H9 (cell line): ENCODE data around the gene FAM209A. TPM values are rescaled to one million over a fixed set of nuclear protein-coding genes. Genes with fewer than 3 reads are reported as not detected.

Source experiments
- DNase-seq: peaks from one replicate; pipeline ENCODE4 v3.0.0-alpha.2; 2017
- H2AFZ ChIP-seq: one replicate; pipeline ENCODE4 v1.6.1; 2013; ENCODE audit warnings: mild to moderate bottlenecking, low read length, control low read depth, moderate library complexity
- H2AK5ac ChIP-seq: 2 replicates; pipeline ENCODE4 v1.6.1; 2013; ENCODE audit warnings: low read length, control low read depth, mixed read lengths; ENCODE audit not compliant: insufficient read length
- H2BK120ac ChIP-seq: one replicate; pipeline ENCODE4 v1.6.1; 2013; ENCODE audit warnings: low read depth, mild to moderate bottlenecking, low read length, control low read depth, inconsistent platforms; ENCODE audit not compliant: poor library complexity, severe bottlenecking
- H2BK12ac ChIP-seq: 2 replicates; pipeline ENCODE4 v1.6.1; 2013; ENCODE audit warnings: low read length, control low read depth, mixed read lengths, low read depth; ENCODE audit not compliant: insufficient read length
- H2BK15ac ChIP-seq: 2 replicates; pipeline ENCODE4 v1.6.1; 2013; ENCODE audit warnings: low read depth, low read length, control low read depth
- H2BK20ac ChIP-seq: one replicate; pipeline ENCODE4 v1.6.1; 2013; ENCODE audit warnings: low read depth, mild to moderate bottlenecking, low read length, control low read depth, inconsistent platforms; ENCODE audit not compliant: poor library complexity, severe bottlenecking
- H2BK5ac ChIP-seq: 2 replicates; pipeline ENCODE4 v1.6.1; 2013; ENCODE audit warnings: low read length, control low read depth, mixed read lengths; ENCODE audit not compliant: insufficient read length
- H3K14ac ChIP-seq: 2 replicates; pipeline ENCODE4 v1.6.1; 2013; ENCODE audit warnings: low read length, control low read depth; ENCODE audit not compliant: insufficient read depth
- H3K18ac ChIP-seq: 2 replicates; pipeline ENCODE4 v1.6.1; 2013; ENCODE audit warnings: low read depth, mild to moderate bottlenecking, mixed read lengths, low read length, control low read depth; ENCODE audit not compliant: insufficient read length
- H3K23ac ChIP-seq: 2 replicates; pipeline ENCODE4 v1.6.1; 2013; ENCODE audit warnings: low read length, control low read depth, mixed read lengths, low read depth; ENCODE audit not compliant: insufficient read length
- H3K23me2 ChIP-seq: 2 replicates; pipeline ENCODE4 v1.6.1; 2013; ENCODE audit warnings: low read depth, mild to moderate bottlenecking, mixed read lengths, low read length, control low read depth; ENCODE audit not compliant: insufficient read length, poor library complexity, severe bottlenecking
- H3K27ac ChIP-seq: 2 replicates; pipeline ENCODE4 v1.5.1; 2013; ENCODE audit warnings: low read length, control low read depth, mixed read lengths, low read depth; ENCODE audit not compliant: insufficient read length
- H3K27me3 ChIP-seq: 2 replicates; pipeline ENCODE4 v1.6.1; 2013; ENCODE audit warnings: low read length, control low read depth, inconsistent platforms; ENCODE audit not compliant: insufficient read depth
- H3K4ac ChIP-seq: 2 replicates; pipeline ENCODE4 v1.6.1; 2013; ENCODE audit warnings: low read depth, mild to moderate bottlenecking, control low read depth, inconsistent platforms, low read length, moderate library complexity
- H3K4me1 ChIP-seq: 2 replicates; pipeline ENCODE4 v1.6.1; 2013; ENCODE audit warnings: low read length, control low read depth, inconsistent platforms; ENCODE audit not compliant: insufficient read depth
- H3K4me2 ChIP-seq: 2 replicates; pipeline ENCODE4 v1.6.1; 2013; ENCODE audit warnings: low read length, control low read depth, mixed read lengths; ENCODE audit not compliant: insufficient read length, insufficient read depth
- H3K56ac ChIP-seq: 2 replicates; pipeline ENCODE4 v1.6.1; 2013; ENCODE audit warnings: low read depth, mild to moderate bottlenecking, mixed read lengths, low read length, control low read depth; ENCODE audit not compliant: insufficient read length
- H3K79me1 ChIP-seq: 2 replicates; pipeline ENCODE4 v1.6.1; 2013; ENCODE audit warnings: low read depth, mild to moderate bottlenecking, moderate library complexity, low read length, control low read depth, inconsistent platforms; ENCODE audit not compliant: insufficient read depth, poor library complexity, severe bottlenecking
- H3K79me2 ChIP-seq: 2 replicates; pipeline ENCODE4 v1.6.1; 2013; ENCODE audit warnings: low read length, control low read depth, inconsistent platforms; ENCODE audit not compliant: insufficient read depth
- H3K9ac ChIP-seq: 2 replicates; pipeline ENCODE4 v1.6.1; 2013; ENCODE audit warnings: low read length, control low read depth, mixed read lengths; ENCODE audit not compliant: insufficient read length; ENCODE audit errors: extremely low read depth
- H3K9me3 ChIP-seq: one replicate; pipeline ENCODE4 v1.6.1; 2013; ENCODE audit warnings: low read depth, low read length, inconsistent platforms; ENCODE audit not compliant: control insufficient read depth
- H3T11ph ChIP-seq: one replicate; pipeline ENCODE4 v1.6.1; 2013; ENCODE audit warnings: mild to moderate bottlenecking, low read length, control low read depth, inconsistent platforms
- H4K20me1 ChIP-seq: one replicate; pipeline ENCODE4 v1.6.1; 2013; ENCODE audit not compliant: control insufficient read depth, insufficient read length, insufficient read depth
- H4K5ac ChIP-seq: 2 replicates; pipeline ENCODE4 v1.6.1; 2013; ENCODE audit warnings: low read depth, mild to moderate bottlenecking, mixed read lengths, low read length, control low read depth; ENCODE audit not compliant: insufficient read length
- H4K8ac ChIP-seq: replicated peaks from 2 replicates; pipeline ENCODE4 v1.6.1; 2013; ENCODE audit warnings: low read length, control low read depth, mixed read lengths, low read depth; ENCODE audit not compliant: insufficient read length
- H4K91ac ChIP-seq: 2 replicates; pipeline ENCODE4 v1.6.1; 2013; ENCODE audit warnings: low read depth, mild to moderate bottlenecking, moderate library complexity, mixed read lengths, low read length, control low read depth; ENCODE audit not compliant: insufficient read length
- H3K27ac Mint-ChIP-seq, 3 experiments: 2 replicates in 2 of 3; 3 replicates in 1 of 3; pipeline ENCODE4 v1.8.0; 2020 to 2021; ENCODE audit warnings: mixed read lengths in 3 of 3, mild to moderate bottlenecking in 1 of 3, moderate library complexity in 1 of 3
- H3K27me3 Mint-ChIP-seq: 2 replicates; pipeline ENCODE4 v1.8.0; 2021; ENCODE audit warnings: low read depth, mild to moderate bottlenecking, moderate library complexity, mixed read lengths
- H3K36me3 Mint-ChIP-seq, 3 experiments: 2 replicates in 2 of 3; 3 replicates in 1 of 3; pipeline ENCODE4 v1.8.0; 2020 to 2021; ENCODE audit warnings: low read depth in 3 of 3, mixed read lengths in 3 of 3; ENCODE audit not compliant: insufficient read depth in 1 of 3
- H3K4me1 Mint-ChIP-seq, 2 experiments: 2 replicates each; pipeline ENCODE4 v1.8.0; 2020; ENCODE audit warnings: mixed read lengths in 2 of 2
- H3K4me3 Mint-ChIP-seq, 2 experiments: 2 replicates in 1 of 2; 3 replicates in 1 of 2; pipeline ENCODE4 v1.8.0; 2020 to 2021; ENCODE audit warnings: mild to moderate bottlenecking in 2 of 2, mixed read lengths in 2 of 2, moderate library complexity in 1 of 2
- H3K9me3 Mint-ChIP-seq, 2 experiments: 2 replicates in 1 of 2; 3 replicates in 1 of 2; pipeline ENCODE4 v1.8.0; 2020; ENCODE audit warnings: mild to moderate bottlenecking in 2 of 2, mixed read lengths in 2 of 2, moderate library complexity in 1 of 2
- CTCF ChIP-seq: fragments of 200-600 bp; sonication (generic); conservative IDR thresholded peaks from 3 replicates; pipeline ENCODE4 v1.8.0; 2021; ENCODE audit warnings: antibody characterized with exemption, mild to moderate bottlenecking
- WGBS: extraction: QIAGEN DNeasy Blood & Tissue Kit; methylation state at CpG from one replicate; pipeline ENCODE4 v1.1.7; 2013; ENCODE audit warnings: missing lambda C conversion rate, low lambda C conversion rate, mixed read lengths; ENCODE audit not compliant: insufficient read length; ENCODE audit errors: extremely low coverage; 5-methylcytosine and 5-hydroxymethylcytosine counted together
- total RNA-seq: library from RNA; stranded (reverse); gene quantifications from 2 replicates; pipeline ENCODE4 v1.2.1, GENCODE V29; 2021

Gene FAM209A
- total RNA-seq, 1 experiment from 2014 or later: not detected

DNA sequence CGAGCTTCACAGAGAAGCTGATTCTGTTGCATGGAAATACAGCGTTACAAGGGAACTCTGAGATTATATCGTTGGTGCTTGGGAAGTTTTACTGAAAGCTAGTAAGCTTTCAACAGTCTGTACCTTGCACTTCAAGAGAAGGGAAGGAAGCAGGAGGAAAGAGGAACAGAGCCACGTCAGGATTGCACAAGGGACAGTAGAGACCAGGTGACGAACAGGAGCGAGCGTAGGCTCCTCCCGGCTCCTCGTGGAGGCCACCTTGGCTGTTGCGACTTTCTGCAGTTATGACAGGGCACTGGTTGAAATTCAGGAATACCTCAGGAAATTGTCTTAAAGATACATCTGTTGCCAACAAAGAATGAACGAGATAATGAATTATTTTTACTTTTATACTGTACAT, 37.3 kb upstream of the FAM209A start:
- Histone ChIP-seq H3K23ac (no peak overlapping the region), H3T11ph (no peak overlapping the region), H4K20me1 (no peaks in the 10 kb centered on the region), H3K79me1 (no peaks in the 10 kb centered on the region), H3K9me3 (no peaks in the 10 kb centered on the region), H3K4me2 (no peak overlapping the region), H3K23me2 (no peaks in the 10 kb centered on the region), H2BK12ac (no peak overlapping the region), H2BK20ac (no peak overlapping the region), H4K91ac (no peak overlapping the region), H4K5ac (no peak overlapping the region), H4K8ac (no peak overlapping the region), H3K14ac (no peak overlapping the region), H3K27ac (no peak overlapping the region), H3K18ac (no peak overlapping the region), H3K27me3 (no peaks in the 10 kb centered on the region), H3K4ac (no peak overlapping the region), H3K79me2 (no peaks in the 10 kb centered on the region), H2AK5ac (no peak overlapping the region), H2BK15ac (no peak overlapping the region), H3K4me1 (no peaks in the 10 kb centered on the region), H2BK120ac (no peak overlapping the region), H2BK5ac (no peak overlapping the region), H3K56ac (no peak overlapping the region), H2AFZ (no peak overlapping the region), H3K9ac (no peak overlapping the region)
- no peak for DNase-seq
- H3K4me3 Mint-ChIP-seq: no peak overlapping the region
- WGBS: no CpG with 5 or more reads among the region's 11 CpGs
- no peaks in the 10 kb centered on the region for H3K4me1 Mint-ChIP-seq
- H3K36me3 Mint-ChIP-seq: peaks cover 5 to 48% (median 29%) of the 10 kb centered on the region in 3 experiments; a peak in 6 of 7 replicates
- no peak overlapping the region for H3K27ac Mint-ChIP-seq
- no peaks in the 10 kb centered on the region for H3K9me3 Mint-ChIP-seq
- H3K27me3 Mint-ChIP-seq: no peaks in the 10 kb centered on the region
- no peak for TF ChIP-seq CTCF
